Hematopoietic multipotent progenitor cell treated with erythropoietin and hydrocortisone succinate and interleukin-3 and kit ligand, for 8 days (in vitro differentiated cells): ENCODE data around the gene MIS12.

Experiments used
- DNase-seq: peaks from one replicate; pipeline ENCODE4 v3.0.0-alpha.2; 2015

MIS12 gene

DNA sequence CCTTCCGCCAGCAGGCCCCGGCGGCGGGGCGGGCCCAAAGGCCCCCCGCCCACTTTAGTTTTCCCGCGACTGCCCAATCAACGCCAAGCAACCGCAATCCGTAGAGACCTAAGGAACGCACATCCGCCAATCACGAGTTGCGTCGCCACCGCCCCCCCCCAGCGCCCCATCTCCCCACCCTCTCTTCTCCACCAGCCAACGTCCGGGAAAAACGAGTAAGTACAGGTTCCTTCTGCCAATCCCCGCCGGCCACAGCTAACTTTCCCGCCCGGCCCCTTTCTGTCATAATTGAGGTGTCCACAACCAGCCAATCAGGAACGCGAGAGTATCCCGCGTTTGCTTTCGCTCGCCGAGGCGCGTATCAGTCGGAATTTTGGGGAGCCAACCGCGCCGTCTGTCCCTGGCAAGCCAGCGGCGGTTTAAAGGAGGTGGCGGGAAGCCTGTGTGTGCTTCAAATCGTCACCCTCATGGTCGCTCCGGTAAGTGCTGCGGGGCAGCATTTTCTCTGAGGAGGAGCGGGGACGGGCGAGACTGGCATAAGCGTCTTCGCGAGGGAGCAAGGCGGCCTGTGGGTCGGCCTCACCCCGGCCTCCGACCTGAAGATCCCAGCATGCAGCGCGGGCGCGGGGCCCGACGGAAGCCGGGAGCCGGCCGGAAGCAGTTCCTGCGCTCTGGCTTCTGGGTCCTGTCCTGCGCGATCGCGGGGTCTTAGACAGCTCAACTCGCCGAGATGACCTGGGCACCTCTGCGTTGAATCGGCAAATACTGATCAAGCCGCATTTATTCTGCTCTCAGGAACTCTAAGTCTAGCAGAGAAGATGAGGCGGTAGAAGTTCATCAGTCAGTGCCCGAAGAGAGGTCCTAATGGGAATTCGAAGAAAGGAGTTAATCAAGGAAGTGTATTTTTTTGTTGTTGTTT, at the start of gene MIS12:
MIS12 (plus strand) TSS at position 361 of the 919 bp plus-strand sequence. CDS start 2,297 bp downstream, outside the sequence.
- peak; percentile 99 for DNase-seq

DNA sequence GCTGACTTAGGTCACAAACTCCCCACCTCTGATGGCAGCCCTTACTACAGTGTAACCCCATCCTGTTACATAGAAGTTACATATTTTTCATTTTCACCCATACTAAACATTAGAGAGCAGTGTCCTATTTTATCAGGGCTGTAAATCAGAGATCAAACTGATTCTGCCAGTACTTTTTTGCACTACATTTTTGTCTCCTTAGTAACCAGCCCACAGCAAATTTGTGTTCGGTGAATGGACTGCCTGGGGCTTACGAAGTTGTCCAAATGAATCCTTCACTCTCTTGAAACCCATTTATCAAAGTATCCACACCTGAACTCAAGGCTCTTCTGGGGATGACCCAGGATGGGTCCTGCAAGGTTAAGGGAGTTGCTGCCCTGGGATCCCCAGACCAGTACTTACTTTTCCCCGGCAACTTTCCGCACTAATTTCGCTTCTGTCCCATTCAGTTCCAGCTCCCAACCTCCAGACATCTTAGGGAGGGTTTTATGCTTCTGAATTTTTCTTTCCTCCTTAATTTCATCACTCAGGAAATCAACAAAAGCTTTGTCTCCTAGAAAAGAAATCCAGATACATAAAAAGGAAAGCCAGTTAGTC, 48.5 kb upstream of the MIS12 start:
- no peak for DNase-seq

GRCh38 chr17:5438716-5439445, 47.5 kb upstream of the MIS12 start, which contains the start of gene C1QBP:
C1QBP (minus strand) TSS chr17:5439155; CDS start chr17:5439073, 82 bp downstream.
- peak; percentile 93 for DNase-seq

DNA sequence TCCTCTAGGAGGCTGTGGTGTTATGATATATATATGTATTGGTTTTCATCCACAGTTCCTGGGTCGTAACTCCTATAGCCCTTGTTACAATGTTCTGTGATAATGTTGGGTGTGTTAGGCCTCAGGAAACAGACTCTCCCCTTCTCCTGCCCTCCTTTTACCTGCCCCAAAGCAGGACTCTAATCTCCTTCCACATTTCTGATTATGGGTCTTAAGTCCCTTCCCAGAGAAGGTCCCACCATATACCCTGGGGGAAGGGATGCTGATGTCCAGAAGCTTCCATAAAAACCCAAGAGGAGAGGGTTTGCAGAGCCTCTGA, 47.0 kb upstream of the MIS12 start:
- no peak for DNase-seq

GRCh38 chr17:5443728-5444127, 42.6 kb upstream of the MIS12 start:
- no peak for DNase-seq

- DNase-seq, result no peak
These were observed 42.2 kb upstream of the MIS12 start for GRCh38 chr17:5444209-5444608.

- no peak for DNase-seq
These were observed 39.6 kb upstream of the MIS12 start for GRCh38 chr17:5446786-5447185.

DNA sequence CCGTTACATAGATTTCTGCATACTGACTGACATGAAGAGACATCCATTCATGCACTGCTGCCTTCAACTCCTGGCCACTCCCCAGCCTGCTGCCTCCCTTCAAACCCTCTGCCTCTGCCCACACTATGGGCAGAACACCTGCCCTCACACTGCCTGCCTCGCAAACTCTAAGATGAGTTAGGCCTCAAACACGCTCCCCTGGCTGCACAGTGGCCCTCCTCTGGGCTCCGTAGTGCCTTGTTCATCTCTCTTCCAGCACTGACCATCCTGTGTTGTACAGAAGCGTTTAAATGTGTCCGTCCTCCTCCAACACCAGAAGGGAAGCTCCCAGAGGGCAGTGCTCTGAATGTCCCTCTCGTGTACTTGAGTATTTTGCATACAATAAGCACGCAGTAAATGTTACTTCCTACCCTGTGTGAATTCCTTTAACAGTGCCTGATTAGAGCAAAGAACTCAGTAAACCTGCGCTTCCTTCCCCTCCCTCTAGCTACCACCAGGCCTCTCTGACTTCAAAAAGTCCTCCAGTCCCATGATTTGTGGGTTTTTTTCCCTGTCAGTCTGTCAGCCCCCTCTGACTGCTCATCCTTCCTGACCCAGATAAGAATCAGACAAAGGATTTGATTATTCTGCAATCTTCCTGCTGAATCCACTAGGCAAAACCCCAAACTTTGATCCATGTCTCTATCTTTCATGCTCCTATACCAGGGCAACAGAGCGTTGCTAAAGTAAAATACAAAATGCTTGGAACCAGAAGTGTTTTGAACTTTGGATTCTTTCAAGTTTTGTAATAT, 21.5 kb upstream of the MIS12 start:
- DNase-seq, result no peak

DNA sequence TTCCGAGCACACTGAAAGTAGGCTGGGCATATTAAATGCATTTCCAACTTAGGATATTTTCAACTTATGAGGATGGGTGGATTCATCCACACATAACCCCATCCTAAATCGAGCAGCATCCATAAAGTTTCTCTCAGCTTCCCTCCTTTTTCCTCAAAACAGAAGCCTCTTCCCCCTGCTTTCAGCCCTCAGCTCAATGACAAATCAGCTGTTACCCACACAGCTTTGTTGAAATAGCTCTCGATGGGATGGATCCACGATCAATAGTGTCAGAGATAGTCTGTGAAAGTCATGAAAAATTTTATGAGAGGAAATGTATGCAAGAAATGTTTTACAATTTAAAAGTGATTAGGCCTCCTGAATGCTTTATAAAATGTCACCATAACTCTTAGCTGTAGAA, 20.1 kb upstream of the MIS12 start:
- no peak for DNase-seq

DNA sequence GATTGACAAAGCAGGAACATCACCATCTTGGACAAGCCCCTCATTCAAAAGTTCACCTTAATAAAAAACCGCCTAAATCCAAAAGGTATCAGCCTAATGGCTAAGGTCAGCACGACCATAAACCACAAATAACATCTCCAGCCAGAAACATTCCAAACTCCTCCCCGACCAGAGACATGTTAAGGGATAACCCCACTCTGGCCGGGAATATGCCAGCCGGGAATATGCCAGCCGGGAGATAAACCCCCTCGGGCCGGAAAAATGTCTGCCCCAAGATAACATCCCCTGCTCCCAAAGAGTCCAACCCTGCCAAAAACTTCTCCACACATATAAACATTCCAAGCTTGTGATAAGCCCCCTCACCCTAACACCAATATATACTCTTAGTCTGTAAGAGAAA, 18.9 kb upstream of the MIS12 start:
- no peak for DNase-seq

- peak; percentile 23 for DNase-seq
These were observed 18.3 kb upstream of the MIS12 start for GRCh38 chr17:5468075-5468473.

- no peak for DNase-seq
These were observed 13.9 kb upstream of the MIS12 start for GRCh38 chr17:5472511-5472910.

- no peak for DNase-seq
These were observed 12.5 kb upstream of the MIS12 start for GRCh38 chr17:5473906-5474305.

- no peak for DNase-seq
These were observed 7.4 kb upstream of the MIS12 start for GRCh38 chr17:5478992-5479391.

GRCh38 chr17:5480962-5481361, 5.4 kb upstream of the MIS12 start:
- DNase-seq, result no peak

DNA sequence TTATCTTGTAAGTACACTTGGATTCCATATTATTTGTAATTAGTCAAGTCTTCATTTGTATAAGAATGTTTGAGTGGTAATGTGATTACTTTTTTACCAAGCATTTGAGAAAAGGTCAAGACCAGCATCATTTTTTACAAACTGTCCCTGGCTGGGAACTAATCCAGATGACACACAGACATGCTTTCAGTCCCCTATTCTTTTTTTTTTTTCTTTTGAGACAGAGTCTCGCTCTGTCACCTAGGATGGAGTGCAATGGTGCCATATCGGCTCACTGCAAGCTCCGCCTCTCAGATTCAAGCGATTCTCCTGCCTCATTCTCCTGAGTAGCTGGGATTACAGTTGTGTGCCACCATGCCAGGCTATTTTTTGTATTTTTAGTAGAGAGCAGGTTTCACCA, 4.9 kb upstream of the MIS12 start:
- DNase-seq, result no peak

- peak; percentile 57 for DNase-seq
These were observed 828 bp upstream of the MIS12 start, which contains the start of gene DERL2 for GRCh38 chr17:5485270-5486205. DERL2 (minus strand) TSS chr17:5486178; CDS start chr17:5486161, 17 bp downstream.

DNA sequence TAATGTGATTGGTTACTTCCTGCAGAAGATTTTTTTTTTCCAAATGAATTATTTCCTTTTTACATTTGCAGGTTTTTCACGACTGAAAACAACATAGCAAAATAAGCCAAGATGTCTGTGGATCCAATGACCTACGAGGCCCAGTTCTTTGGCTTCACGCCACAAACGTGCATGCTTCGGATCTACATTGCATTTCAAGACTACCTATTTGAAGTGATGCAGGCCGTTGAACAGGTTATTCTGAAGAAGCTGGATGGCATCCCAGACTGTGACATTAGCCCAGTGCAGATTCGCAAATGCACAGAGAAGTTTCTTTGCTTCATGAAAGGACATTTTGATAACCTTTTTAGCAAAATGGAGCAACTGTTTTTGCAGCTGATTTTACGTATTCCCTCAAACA, 2.4 kb downstream of the MIS12 start:
- no peak for DNase-seq

GRCh38 chr17:5492970-5493369, 6.6 kb downstream of the MIS12 start:
- no peak for DNase-seq

DNA sequence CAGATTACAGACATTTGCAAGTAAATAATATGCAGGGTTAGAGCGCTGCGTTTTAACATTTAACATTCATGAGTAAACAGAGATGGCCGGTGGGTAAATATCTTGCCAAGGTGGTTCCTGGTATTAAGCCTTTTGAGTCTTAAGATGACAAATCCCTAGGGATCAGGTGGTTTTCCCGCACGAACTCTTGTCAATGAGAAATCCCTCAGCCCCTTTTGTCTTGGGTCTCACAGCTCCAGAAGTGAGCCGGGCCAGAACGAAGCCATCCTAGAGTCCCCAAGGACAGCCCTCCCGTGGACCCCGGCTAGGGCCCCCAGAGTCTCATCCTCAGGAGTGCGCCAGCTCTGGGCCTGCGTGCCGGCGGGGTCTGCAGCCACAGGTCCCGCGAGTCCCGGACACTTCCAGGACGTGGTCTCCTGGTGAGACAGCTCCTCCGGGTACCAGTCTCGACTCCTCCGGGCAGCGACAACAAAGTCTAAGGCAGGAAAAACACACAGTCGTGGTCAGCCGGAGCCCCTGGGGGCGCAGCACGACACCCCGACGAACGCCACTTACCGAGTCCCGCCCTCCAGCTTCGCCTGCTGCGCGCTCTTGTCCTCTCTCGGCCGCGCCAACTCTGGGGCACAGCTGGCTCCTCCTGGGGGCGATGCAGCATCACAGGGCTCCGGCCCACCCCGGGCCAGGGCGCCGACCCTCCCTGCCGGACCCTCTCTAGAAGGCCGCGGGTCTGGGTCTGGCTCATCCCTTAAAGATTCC, 13.3 kb downstream of the MIS12 start:
- DNase-seq, result no peak

DNA sequence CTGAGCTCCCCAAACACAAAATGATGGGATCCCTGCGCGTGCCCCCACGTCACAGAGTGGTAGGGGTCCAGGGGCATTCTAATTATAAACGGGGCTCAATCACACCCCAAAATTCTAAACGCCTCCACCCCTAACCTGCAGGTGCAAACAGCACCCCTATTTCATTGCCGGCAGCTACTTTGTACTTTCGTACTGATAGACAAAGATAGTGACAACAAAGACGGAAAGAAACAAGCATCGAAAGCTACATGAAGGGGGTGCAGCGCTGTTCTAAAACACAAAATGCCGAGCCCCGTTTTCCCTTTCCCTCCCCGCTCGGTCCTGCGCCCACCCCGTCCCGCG, 13.9 kb downstream of the MIS12 start:
- DNase-seq, result no peak
